H1 (cell line): ENCODE results near the gene PTPRD. TPM values are rescaled to one million over a fixed set of nuclear protein-coding genes. Genes with fewer than 3 reads are reported as not detected.

Source experiments
- CTCF ChIA-PET: fragments of 300-600 bp; sonication (Branson Sonifier 250); formaldehyde crosslinking; loops from one replicate; lab custom pipeline; 2021; ENCODE audit not compliant: partially characterized antibody; lab: Charles Lee
- POLR2A ChIA-PET: fragments of 300-600 bp; sonication (Branson Sonifier 250); formaldehyde crosslinking; loops from one replicate; lab custom pipeline; 2021; ENCODE audit warnings: inconsistent platforms; ENCODE audit not compliant: partially characterized antibody; lab: Charles Lee
- DNase-seq, 2 experiments: peaks; one replicate each; pipeline versions ENCODE4 v3.0.0 to v3.0.0-alpha.2; 2010 to 2022; ENCODE audit warnings: low spot score in 2 of 2, low read depth in 1 of 2, mixed read lengths in 1 of 2
- FAIRE-seq: peaks from 2 replicates; lab custom pipeline; 2011; peaks lifted over from hg19 to GRCh38; lab: Jason Lieb, UNC
- H2AFZ ChIP-seq: 2 replicates; pipeline ENCODE4 v1.8.1; 2012; ENCODE audit warnings: low read length, inconsistent platforms
- H2AK5ac ChIP-seq: 2 replicates; pipeline ENCODE4 v1.6.1; 2013; ENCODE audit warnings: low read depth, low read length
- H2BK120ac ChIP-seq: replicated peaks from 2 replicates; pipeline ENCODE3; 2013; ENCODE audit warnings: low read depth, low read length, inconsistent platforms
- H2BK12ac ChIP-seq: 2 replicates; pipeline ENCODE4 v1.6.1; 2013; ENCODE audit warnings: low read depth, low read length
- H2BK15ac ChIP-seq: 2 replicates; pipeline ENCODE4 v1.6.1; 2013; ENCODE audit warnings: low read length
- H2BK20ac ChIP-seq: 2 replicates; pipeline ENCODE4 v1.6.1; 2013; ENCODE audit warnings: low read length
- H2BK5ac ChIP-seq: 2 replicates; pipeline ENCODE4 v1.6.1; 2013; ENCODE audit warnings: low read depth, low read length
- H3K14ac ChIP-seq: 2 replicates; pipeline ENCODE4 v1.6.1; 2013; ENCODE audit warnings: inconsistent platforms; ENCODE audit not compliant: insufficient read length
- H3K18ac ChIP-seq: 2 replicates; pipeline ENCODE4 v1.6.1; 2013; ENCODE audit warnings: low read length; ENCODE audit errors: extremely low read depth
- H3K23ac ChIP-seq: 2 replicates; pipeline ENCODE4 v1.6.1; 2013; ENCODE audit warnings: inconsistent platforms; ENCODE audit not compliant: insufficient read length
- H3K23me2 ChIP-seq: 2 replicates; pipeline ENCODE4 v1.6.1; 2013; ENCODE audit warnings: low read depth, low read length
- H3K27ac ChIP-seq: 2 replicates; pipeline ENCODE4 v1.6.1; 2011; ENCODE audit warnings: low read depth, low read length, inconsistent platforms
- H3K27me3 ChIP-seq, 4 experiments: replicated peaks in 1 of 4; 1 replicate in 1 of 4; 2 replicates in 3 of 4; pipeline versions ENCODE4 v1.6.1 to v1.8.1; 2011 to 2013; ENCODE audit warnings: low read length in 3 of 4, mild to moderate bottlenecking in 3 of 4, inconsistent platforms in 2 of 4, mixed read lengths in 2 of 4, moderate library complexity in 1 of 4; ENCODE audit not compliant: control insufficient read depth in 3 of 4, insufficient read depth in 3 of 4; ENCODE audit errors: extremely low read depth in 1 of 4
- H3K36me3 ChIP-seq, 4 experiments: 2 replicates each; pipeline versions ENCODE4 v1.6.1 to v1.8.1; 2011 to 2013; ENCODE audit warnings: mild to moderate bottlenecking in 4 of 4, low read length in 3 of 4, moderate library complexity in 2 of 4, control low read depth in 1 of 4, inconsistent platforms in 1 of 4; ENCODE audit not compliant: insufficient read depth in 4 of 4, control insufficient read depth in 2 of 4
- H3K4ac ChIP-seq: replicated peaks from 2 replicates; pipeline ENCODE3; 2013; ENCODE audit warnings: low read length, low read depth, mixed read lengths, inconsistent platforms; ENCODE audit not compliant: insufficient read length
- H3K4me1 ChIP-seq, 4 experiments: replicated peaks in 1 of 4; 1 replicate in 1 of 4; 2 replicates in 3 of 4; pipeline versions ENCODE4 v1.6.1 to v1.8.1; 2011 to 2013; ENCODE audit warnings: low read length in 3 of 4, inconsistent platforms in 2 of 4, mixed read lengths in 1 of 4; ENCODE audit not compliant: insufficient read depth in 4 of 4, control insufficient read depth in 3 of 4
- H3K4me2 ChIP-seq, 2 experiments: 2 replicates each; pipeline versions ENCODE4 v1.6.1 to v1.8.1; 2011 to 2013; ENCODE audit warnings: low read depth in 2 of 2, low read length in 2 of 2, control low read depth in 1 of 2, inconsistent platforms in 1 of 2, mild to moderate bottlenecking in 1 of 2; ENCODE audit not compliant: insufficient read depth in 1 of 2
- H3K4me3 ChIP-seq, 4 experiments: fragments of 200-600, 300-600 bp in 1 of 4; sonication (generic), shearing (Covaris generic), sonication (Bioruptor Twin) in 1 of 4; 2 replicates each; pipeline versions ENCODE4 v1.5.1 to v1.8.1; 2011 to 2016; ENCODE audit warnings: low read length in 4 of 4, low read depth in 3 of 4, control low read depth in 2 of 4, inconsistent platforms in 2 of 4, mild to moderate bottlenecking in 2 of 4, mixed read lengths in 1 of 4, moderate library complexity in 1 of 4; ENCODE audit not compliant: insufficient read depth in 2 of 4; ENCODE audit errors: extremely low read depth in 1 of 4
- H3K56ac ChIP-seq: replicated peaks from 2 replicates; pipeline ENCODE3; 2013; ENCODE audit warnings: low read depth, mild to moderate bottlenecking, mixed read lengths, low read length, inconsistent platforms; ENCODE audit not compliant: insufficient read length
- H3K79me1 ChIP-seq: 2 replicates; pipeline ENCODE4 v1.6.1; 2013; ENCODE audit warnings: low read depth, low read length, control low read depth
- H3K79me2 ChIP-seq, 2 experiments: 2 replicates each; pipeline versions ENCODE4 v1.6.1 to v1.8.1; 2012 to 2013; ENCODE audit warnings: low read length in 2 of 2, mild to moderate bottlenecking in 2 of 2, inconsistent platforms in 1 of 2; ENCODE audit not compliant: insufficient read depth in 2 of 2, control insufficient read depth in 1 of 2
- H3K9ac ChIP-seq, 4 experiments: replicated peaks in 1 of 4; 1 replicate in 1 of 4; 2 replicates in 3 of 4; pipeline versions ENCODE4 v1.6.1 to v1.8.1; 2011 to 2013; ENCODE audit warnings: low read depth in 3 of 4, low read length in 3 of 4, control low read depth in 2 of 4, mild to moderate bottlenecking in 2 of 4, moderate library complexity in 2 of 4, inconsistent platforms in 1 of 4; ENCODE audit errors: extremely low read depth in 1 of 4
- H3K9me3 ChIP-seq, 2 experiments: 2 replicates each; pipeline versions ENCODE4 v1.6.1 to v1.8.1; 2012 to 2013; ENCODE audit warnings: mild to moderate bottlenecking in 2 of 2, moderate library complexity in 2 of 2, control low read depth in 1 of 2, inconsistent platforms in 1 of 2, low read depth in 1 of 2, low read length in 1 of 2, mixed read lengths in 1 of 2; ENCODE audit not compliant: insufficient read depth in 2 of 2
- H4K20me1 ChIP-seq, 2 experiments: replicated peaks in 1 of 2; 2 replicates each; pipeline versions ENCODE3 to v1.8.1; 2011 to 2013; ENCODE audit warnings: inconsistent platforms in 2 of 2, low read length in 2 of 2, mild to moderate bottlenecking in 1 of 2; ENCODE audit not compliant: insufficient read depth in 2 of 2, control insufficient read depth in 1 of 2
- H4K5ac ChIP-seq: 2 replicates; pipeline ENCODE4 v1.6.1; 2013; ENCODE audit warnings: low read length, low read depth, mixed read lengths, inconsistent platforms; ENCODE audit not compliant: insufficient read length
- H4K8ac ChIP-seq: 2 replicates; pipeline ENCODE4 v1.8.0; 2013; ENCODE audit warnings: mild to moderate bottlenecking, moderate library complexity, low read length, inconsistent platforms; ENCODE audit not compliant: insufficient read depth; ENCODE audit errors: extremely low read depth
- H4K91ac ChIP-seq: replicated peaks from 2 replicates; pipeline ENCODE3; 2013; ENCODE audit warnings: low read length, mixed read lengths, inconsistent platforms; ENCODE audit not compliant: insufficient read length
- BACH1 ChIP-seq: IDR thresholded peaks from 2 replicates; pipeline ENCODE4 v1.6.1; 2012; ENCODE audit warnings: low read length, improper control_type of control experiment
- CEBPB ChIP-seq: IDR thresholded peaks from 2 replicates; pipeline ENCODE4 v1.6.1; 2012; ENCODE audit warnings: low read depth, low read length
- EGR1 ChIP-seq: IDR thresholded peaks from 2 replicates; pipeline ENCODE4 v1.6.1; 2011; ENCODE audit warnings: low read depth, low read length, borderline replicate concordance
- NRF1 ChIP-seq: IDR thresholded peaks from 2 replicates; pipeline ENCODE4 v1.6.1; 2011; ENCODE audit warnings: mild to moderate bottlenecking, low read depth, low read length, improper control_type of control experiment
- WGBS, 2 experiments: shearing (Covaris generic) in 1 of 2; methylation state at CpG; one replicate each; pipeline versions ENCODE4 v1.1.6 to v1.1.7; 2013 to 2015; ENCODE audit warnings: low lambda C conversion rate in 2 of 2, mixed read lengths in 2 of 2, inconsistent platforms in 1 of 2, low coverage in 1 of 2, missing lambda C conversion rate in 1 of 2; ENCODE audit not compliant: insufficient replicate concordance in 2 of 2, insufficient coverage in 1 of 2, insufficient read length in 1 of 2; ENCODE audit errors: extremely low coverage in 1 of 2, missing lambda C conversion rate in 1 of 2; 5-methylcytosine and 5-hydroxymethylcytosine counted together
- polyA plus RNA-seq, 7 experiments: library from polyadenylated mRNA; depleted of rRNA in 3 of 7; stranded (reverse) in 5 of 7; unstranded in 2 of 7; fragments of >200 nt in 5 of 7; fragments of 200-250 nt in 2 of 7; gene quantifications; 1 replicate in 5 of 7; 2 replicates in 1 of 7; 4 replicates in 1 of 7; pipeline versions ENCODE4 v1.2.1 to v1.2.3, GENCODE V29; 2011 to 2013; ENCODE audit warnings: missing spikeins in 2 of 7, mixed read lengths in 2 of 7
- total RNA-seq: library from RNA; stranded (reverse); fragmentation: NEBNext Ultra II Directional; extraction: Animal tissue kit (Norgen Biotek cat#: 25700); gene quantifications from 2 replicates; pipeline ENCODE4 v1.2.1, GENCODE V29; 2021

The PTPRD gene
- total and polyA plus RNA-seq, 2 of the 8 experiments (the other 6 are each of a cell fraction or from before 2014, with no cell fraction given) = 17.2 to 77.0 TPM

DNA sequence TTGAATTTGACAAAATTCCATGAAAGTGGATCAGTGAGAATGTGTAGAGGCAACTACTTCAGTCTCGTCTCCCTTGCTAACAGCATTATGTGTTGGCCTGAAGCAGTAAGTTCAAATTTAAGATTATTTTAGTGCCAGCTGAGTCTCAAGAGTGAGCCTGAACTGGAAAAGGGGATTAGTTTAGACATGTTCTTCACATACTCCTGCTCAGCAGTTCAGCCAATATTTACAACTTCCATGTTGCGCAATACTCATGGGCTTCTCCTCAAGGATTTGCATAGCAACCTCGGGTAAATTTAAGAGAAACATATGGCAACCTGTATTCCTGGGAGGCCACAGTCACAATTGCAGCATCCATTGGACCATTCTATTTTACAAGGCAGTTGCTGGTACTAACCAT, 553.8 kb downstream of the PTPRD start:
- ChIA-PET CTCF (interaction anchor here (0.6 to 2.2 kb wide), 11 partner anchors 10 to 1969 kb away, joined by 3 to 10 read pairs (median 3); no protein-coding TSS in a partner anchor), POLR2A (no interaction called here)
- no peak for FAIRE-seq
- no peak overlapping the region for H3K18ac ChIP-seq
- no peaks in the 10 kb centered on the region for H3K9me3 ChIP-seq
- no peak overlapping the region for H3K56ac ChIP-seq
- H3K23me2 ChIP-seq = no peaks in the 10 kb centered on the region
- no peak overlapping the region for H3K23ac ChIP-seq
- H3K79me1 ChIP-seq = no peaks in the 10 kb centered on the region
- TF ChIP-seq NRF1 (no peak), EGR1 (no peak), CEBPB (peak; percentile 99), BACH1 (no peak)
- no peak overlapping the region for H4K91ac ChIP-seq
- H4K20me1 ChIP-seq = no peaks in the 10 kb centered on the region
- no peak overlapping the region for H2BK120ac ChIP-seq
- no peak overlapping the region for H3K4ac ChIP-seq
- H2AK5ac ChIP-seq = no peak overlapping the region
- no peak overlapping the region for H3K9ac ChIP-seq
- H3K4me2 ChIP-seq = no peak overlapping the region
- H3K36me3 ChIP-seq = no peaks in the 10 kb centered on the region
- H3K4me3 ChIP-seq = no peak overlapping the region
- H3K27ac ChIP-seq = no peak overlapping the region
- peaks cover 0 to 2% (median 0%) of the 10 kb centered on the region in 4 experiments; a peak in 1 of 7 replicates for H3K27me3 ChIP-seq
- no peaks in the 10 kb centered on the region for H3K79me2 ChIP-seq
- H3K14ac ChIP-seq = no peak overlapping the region
- 87% methylated on average over 3 of the region's 3 CpGs; no CpG with 5 or more reads in 1 of the 2 experiments for WGBS, 2 experiments
- no peak overlapping the region for H2AFZ ChIP-seq
- H4K8ac ChIP-seq = no peak overlapping the region
- no peak overlapping the region for H2BK5ac ChIP-seq
- no peaks in the 10 kb centered on the region for H3K4me1 ChIP-seq
- no peak overlapping the region for H2BK12ac ChIP-seq
- H4K5ac ChIP-seq = no peak overlapping the region
- no peak overlapping the region for H2BK15ac ChIP-seq
- no peak for DNase-seq
- H2BK20ac ChIP-seq = no peak overlapping the region
